ENCODE results near the gene TTI1.
"Not testable (repeated sequence)": the region's sequence is repeated elsewhere in the genome, so short reads cannot be mapped to it uniquely, and the experiment has no call there.

Gene TTI1

DNA sequence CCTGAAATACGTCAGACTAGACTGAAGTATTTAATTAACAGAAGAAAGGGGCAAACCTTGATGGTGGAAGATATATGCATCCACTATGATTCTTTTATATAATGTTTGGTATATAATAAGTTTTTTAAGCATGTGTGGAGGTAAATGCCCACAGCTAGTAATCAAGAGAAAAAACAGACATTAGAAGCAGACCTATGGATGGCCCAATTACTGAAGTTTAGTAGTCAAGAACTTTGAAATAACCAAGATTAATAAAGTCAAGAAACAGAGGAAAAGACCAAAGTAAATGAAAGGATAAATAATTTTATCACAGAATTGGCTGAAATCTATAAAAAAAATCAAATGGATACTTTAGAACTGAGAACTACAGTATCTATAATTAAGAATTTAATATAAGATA lies 15.3 kb downstream of the TTI1 start:
- no peak overlapping the region for H3K4me3 ChIP-seq (ENCODE audit: low read length)
- TF ChIP-seq, protein P1, sequence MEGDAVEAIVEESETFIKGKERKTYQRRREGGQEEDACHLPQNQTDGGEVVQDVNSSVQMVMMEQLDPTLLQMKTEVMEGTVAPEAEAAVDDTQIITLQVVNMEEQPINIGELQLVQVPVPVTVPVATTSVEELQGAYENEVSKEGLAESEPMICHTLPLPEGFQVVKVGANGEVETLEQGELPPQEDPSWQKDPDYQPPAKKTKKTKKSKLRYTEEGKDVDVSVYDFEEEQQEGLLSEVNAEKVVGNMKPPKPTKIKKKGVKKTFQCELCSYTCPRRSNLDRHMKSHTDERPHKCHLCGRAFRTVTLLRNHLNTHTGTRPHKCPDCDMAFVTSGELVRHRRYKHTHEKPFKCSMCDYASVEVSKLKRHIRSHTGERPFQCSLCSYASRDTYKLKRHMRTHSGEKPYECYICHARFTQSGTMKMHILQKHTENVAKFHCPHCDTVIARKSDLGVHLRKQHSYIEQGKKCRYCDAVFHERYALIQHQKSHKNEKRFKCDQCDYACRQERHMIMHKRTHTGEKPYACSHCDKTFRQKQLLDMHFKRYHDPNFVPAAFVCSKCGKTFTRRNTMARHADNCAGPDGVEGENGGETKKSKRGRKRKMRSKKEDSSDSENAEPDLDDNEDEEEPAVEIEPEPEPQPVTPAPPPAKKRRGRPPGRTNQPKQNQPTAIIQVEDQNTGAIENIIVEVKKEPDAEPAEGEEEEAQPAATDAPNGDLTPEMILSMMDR (IDR thresholded peaks at IDR 0.05; ENCODE audit: insufficient read depth, low read depth, low read length, missing control alignments) = no peak
- DNase-seq (ENCODE audit: low read depth) = no peak

DNA sequence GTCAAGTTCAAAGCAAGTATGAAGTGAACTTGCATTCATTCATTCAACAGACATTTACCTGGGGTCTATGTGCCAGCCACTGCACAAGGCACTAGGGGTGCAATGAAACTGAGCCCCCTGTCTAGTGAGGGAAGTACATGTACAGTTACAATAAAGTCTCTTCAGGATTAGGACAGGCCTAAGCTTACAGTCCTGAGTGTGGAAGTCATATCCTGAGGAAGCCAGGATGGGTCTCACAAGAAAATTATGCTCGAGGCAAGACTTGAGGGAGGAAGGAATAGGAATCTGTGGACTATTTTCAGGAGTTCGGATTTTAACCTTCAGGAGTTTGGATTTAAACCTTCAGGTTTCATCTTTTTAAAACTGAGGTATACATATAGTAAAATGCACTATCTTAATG lies 19.4 kb downstream of the TTI1 start:
- no peak for DNase-seq (ENCODE audit: low read depth)
- TF ChIP-seq, protein P1 (IDR thresholded peaks at IDR 0.05; ENCODE audit: insufficient read depth, low read depth, low read length, missing control alignments) = no peak
- H3K4me3 ChIP-seq (ENCODE audit: low read length) = no peak overlapping the region

DNA sequence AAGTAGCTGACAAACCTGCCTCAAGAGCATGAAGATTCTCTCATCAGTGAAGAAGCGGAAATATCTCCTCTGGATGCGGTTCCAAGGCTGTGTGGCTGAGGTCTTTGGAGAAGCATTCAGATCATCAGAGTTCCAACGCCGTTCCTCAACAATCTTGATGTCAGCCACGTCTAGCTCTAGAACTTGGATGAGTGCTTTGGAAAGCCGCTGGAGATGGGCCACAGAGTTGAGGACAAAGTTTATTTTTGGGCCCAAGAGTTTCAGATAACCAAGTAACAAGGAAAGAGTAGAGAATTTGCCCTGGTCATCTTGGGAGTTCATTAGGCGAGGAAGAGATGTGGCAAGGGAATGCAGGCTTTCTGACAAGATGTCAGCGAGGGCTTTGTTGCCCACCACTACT lies 20.9 kb downstream of the TTI1 start:
- TF ChIP-seq, protein P1 (IDR thresholded peaks at IDR 0.05; ENCODE audit: insufficient read depth, low read depth, low read length, missing control alignments) = no peak
- no peak for DNase-seq (ENCODE audit: low read depth)
- no peak overlapping the region for H3K4me3 ChIP-seq (ENCODE audit: low read length)

DNA sequence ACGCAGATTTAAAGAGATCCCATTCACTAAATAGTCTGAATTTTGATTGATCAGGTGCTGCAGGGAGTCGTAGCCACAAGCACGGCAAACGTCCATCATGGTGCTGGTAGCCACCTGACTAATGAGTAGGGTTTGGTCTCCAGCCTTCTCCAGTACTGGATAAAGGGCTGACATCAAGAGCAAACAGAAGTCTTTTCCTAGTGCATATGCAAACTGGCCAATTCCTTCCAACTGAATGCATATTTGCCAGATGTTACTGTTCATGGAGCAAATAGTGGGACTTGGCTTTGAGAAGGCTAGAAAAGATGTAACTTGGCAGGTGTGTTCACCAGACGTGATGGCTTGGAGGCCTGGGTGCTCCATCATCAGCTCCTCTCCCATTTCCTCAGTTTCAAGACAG lies 21.6 kb downstream of the TTI1 start:
- TF ChIP-seq, protein P1 (IDR thresholded peaks at IDR 0.05; ENCODE audit: insufficient read depth, low read depth, low read length, missing control alignments) = no peak
- no peak overlapping the region for H3K4me3 ChIP-seq (ENCODE audit: low read length)
- DNase-seq (ENCODE audit: low read depth) = no peak

DNA sequence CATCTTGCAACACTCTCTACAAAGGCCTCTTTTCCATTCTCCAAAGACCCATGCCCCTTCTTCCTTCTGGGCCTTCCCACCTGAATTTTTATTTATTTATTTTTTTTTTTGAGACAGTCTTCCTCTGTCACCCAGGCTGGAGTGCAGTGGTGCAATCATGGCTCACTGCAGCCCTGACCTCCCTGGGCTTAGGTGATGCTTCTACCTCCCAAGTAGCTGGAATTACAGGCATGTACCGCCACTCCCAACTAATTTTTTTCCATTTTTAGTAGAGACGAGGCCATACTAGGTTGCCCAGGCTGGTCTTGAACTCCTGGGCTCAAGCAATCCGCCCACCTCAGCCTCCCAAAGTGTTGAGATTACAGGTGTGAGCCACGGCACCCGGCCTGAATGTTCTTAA lies 23.8 kb downstream of the TTI1 start:
- DNase-seq (ENCODE audit: low read depth); H3K4me3 ChIP-seq (ENCODE audit: low read length): not testable (repeated sequence)

DNA sequence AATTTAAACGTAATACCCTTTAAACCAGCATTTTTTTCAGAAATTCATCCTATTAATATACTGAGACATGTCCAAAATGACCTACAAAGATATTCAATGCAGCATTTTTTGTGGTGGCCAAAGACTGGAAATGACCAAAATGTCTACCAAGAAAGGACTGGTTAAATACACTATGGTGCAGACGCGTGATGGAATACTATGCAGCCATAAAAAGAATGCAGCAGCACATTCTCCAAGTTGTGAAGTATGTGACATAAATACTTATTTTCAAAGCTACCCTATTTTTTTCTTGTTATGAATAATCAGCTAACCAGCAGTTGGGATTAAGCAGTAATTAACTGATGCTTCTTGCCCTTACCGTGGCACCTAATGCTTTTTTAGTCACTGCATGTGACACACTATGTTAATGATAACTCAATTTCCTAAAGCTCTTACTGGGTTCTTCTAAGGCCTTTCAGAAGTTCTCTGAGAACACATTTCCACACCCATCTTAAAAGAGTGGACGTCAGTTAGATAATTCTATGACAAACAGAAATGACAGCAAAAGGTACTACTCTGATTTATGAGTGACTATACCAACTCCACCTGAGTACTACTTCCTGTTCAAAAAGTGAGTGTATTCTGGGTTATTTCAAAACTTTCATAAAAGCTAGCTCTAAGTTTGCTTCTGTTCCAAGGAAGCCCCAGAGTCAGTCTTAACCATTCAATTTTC lies 24.9 kb downstream of the TTI1 start:
- DNase-seq (ENCODE audit: low read depth) = no peak
- TF ChIP-seq, protein P1 (IDR thresholded peaks at IDR 0.05; ENCODE audit: insufficient read depth, low read depth, low read length, missing control alignments) = no peak
- H3K4me3 ChIP-seq (ENCODE audit: low read length) = no peak overlapping the region

DNA sequence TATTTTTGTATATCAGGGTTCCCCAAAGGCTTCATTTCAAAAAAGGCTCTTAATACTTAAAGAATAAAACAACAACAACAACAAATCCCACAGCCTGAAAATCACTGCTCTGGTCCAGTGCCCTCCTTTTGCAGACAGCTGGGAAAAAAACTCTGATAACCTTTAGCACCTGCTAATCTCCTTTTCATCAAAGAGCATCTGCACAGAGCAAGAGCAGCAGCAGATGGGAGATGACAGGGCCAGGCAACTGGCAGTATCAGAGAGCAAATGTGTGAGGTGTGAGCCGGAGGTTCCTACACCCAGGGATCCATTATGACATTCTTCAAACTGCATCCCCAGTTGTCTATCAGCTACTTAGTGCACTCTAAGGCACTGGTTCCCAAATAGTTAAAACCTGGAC lies 25.7 kb downstream of the TTI1 start:
- TF ChIP-seq, protein P1 (IDR thresholded peaks at IDR 0.05; ENCODE audit: insufficient read depth, low read depth, low read length, missing control alignments) = no peak
- H3K4me3 ChIP-seq (ENCODE audit: low read length) = no peak overlapping the region
- DNase-seq (ENCODE audit: low read depth) = no peak

All from epithelial cell of esophagus (primary cell).